Neuronal stem cell (in vitro differentiated cells): ENCODE results near the gene ANKFY1. TPM values are rescaled to one million over a fixed set of nuclear protein-coding genes. Genes with fewer than 3 reads are reported as not detected.

Experiments used
- DNase-seq: peaks from one replicate; pipeline ENCODE4 v3.0.0-alpha.2; 2013; ENCODE audit warnings: low spot score
- H2AFZ ChIP-seq: one replicate; pipeline ENCODE4 v1.6.1; 2013; ENCODE audit warnings: mild to moderate bottlenecking, low read length, inconsistent platforms
- H2AK5ac ChIP-seq: 2 replicates; pipeline ENCODE4 v1.6.1; 2013; ENCODE audit warnings: low read depth, mild to moderate bottlenecking, inconsistent platforms, low read length, moderate library complexity, mixed read lengths
- H2BK120ac ChIP-seq: 2 replicates; pipeline ENCODE4 v1.6.1; 2013; ENCODE audit warnings: low read depth, mild to moderate bottlenecking, inconsistent platforms, low read length, moderate library complexity, mixed read lengths
- H2BK12ac ChIP-seq: one replicate; pipeline ENCODE4 v1.6.1; 2013; ENCODE audit warnings: low read length, inconsistent platforms
- H2BK15ac ChIP-seq: 2 replicates; pipeline ENCODE4 v1.6.1; 2013; ENCODE audit warnings: mild to moderate bottlenecking, low read length, inconsistent platforms, mixed read lengths
- H2BK5ac ChIP-seq: one replicate; pipeline ENCODE4 v1.6.1; 2013; ENCODE audit warnings: inconsistent platforms, mild to moderate bottlenecking, low read length, moderate library complexity
- H3K14ac ChIP-seq: one replicate; pipeline ENCODE4 v1.6.1; 2013; ENCODE audit warnings: low read length, inconsistent platforms
- H3K18ac ChIP-seq: 2 replicates; pipeline ENCODE4 v1.6.1; 2013; ENCODE audit warnings: low read length, inconsistent platforms
- H3K23ac ChIP-seq: 2 replicates; pipeline ENCODE4 v1.6.1; 2013; ENCODE audit warnings: low read depth, mild to moderate bottlenecking, mixed read lengths, low read length, inconsistent platforms; ENCODE audit not compliant: poor library complexity
- H3K27ac ChIP-seq: replicated peaks from 3 replicates; pipeline ENCODE4 v1.5.1; 2013; ENCODE audit warnings: low read length, inconsistent platforms
- H3K27me3 ChIP-seq, 3 experiments: 2 replicates each; pipeline ENCODE4 v1.6.1; 2013; ENCODE audit warnings: low read length in 3 of 3, mild to moderate bottlenecking in 2 of 3, inconsistent platforms in 1 of 3, low read depth in 1 of 3, mixed read lengths in 1 of 3, moderate library complexity in 1 of 3; ENCODE audit not compliant: control insufficient read depth in 3 of 3, insufficient read depth in 3 of 3
- H3K36me3 ChIP-seq, 2 donors: replicated peaks in 1 of 2; 2 replicates each; pipeline ENCODE4 v1.6.1; 2013; ENCODE audit warnings: low read length in 2 of 2; ENCODE audit not compliant: control insufficient read depth in 2 of 2, insufficient read depth in 2 of 2
- H3K4ac ChIP-seq: 2 replicates; pipeline ENCODE4 v1.6.1; 2013; ENCODE audit warnings: inconsistent platforms, mild to moderate bottlenecking, low read length, moderate library complexity
- H3K4me1 ChIP-seq, 2 donors: 1 replicate in 1 of 2; 2 replicates in 1 of 2; pipeline ENCODE4 v1.6.1; 2013; ENCODE audit warnings: low read length in 2 of 2, low read depth in 1 of 2; ENCODE audit not compliant: control insufficient read depth in 2 of 2, insufficient read depth in 1 of 2
- H3K4me2 ChIP-seq: one replicate; pipeline ENCODE4 v1.6.1; 2013; ENCODE audit warnings: mild to moderate bottlenecking, low read length, inconsistent platforms; ENCODE audit not compliant: insufficient read depth, poor library complexity, severe bottlenecking
- H3K4me3 ChIP-seq, 2 donors: 2 replicates each; pipeline ENCODE4 v1.5.1; 2013; ENCODE audit warnings: low read length in 2 of 2, mild to moderate bottlenecking in 2 of 2, inconsistent platforms in 1 of 2, moderate library complexity in 1 of 2
- H3K79me1 ChIP-seq: one replicate; pipeline ENCODE4 v1.6.1; 2013; ENCODE audit warnings: low read depth, mild to moderate bottlenecking, inconsistent platforms, low read length, moderate library complexity
- H3K9ac ChIP-seq: one replicate; pipeline ENCODE4 v1.6.1; 2013; ENCODE audit warnings: mild to moderate bottlenecking, low read depth, low read length, inconsistent platforms; ENCODE audit not compliant: poor library complexity
- H3K9me3 ChIP-seq, 2 donors: replicated peaks in 1 of 2; 2 replicates each; pipeline versions ENCODE3 to v1.6.1; 2013; ENCODE audit warnings: low read length in 2 of 2, mild to moderate bottlenecking in 2 of 2, inconsistent platforms in 1 of 2, low read depth in 1 of 2, mixed read lengths in 1 of 2, moderate library complexity in 1 of 2; ENCODE audit not compliant: control insufficient read depth in 2 of 2, insufficient read depth in 1 of 2
- H4K8ac ChIP-seq: one replicate; pipeline ENCODE4 v1.6.1; 2013; ENCODE audit warnings: low read depth, mild to moderate bottlenecking, inconsistent platforms, low read length, moderate library complexity
- H4K91ac ChIP-seq: one replicate; pipeline ENCODE4 v1.6.1; 2013; ENCODE audit warnings: low read length, low read depth, mild to moderate bottlenecking, inconsistent platforms; ENCODE audit not compliant: poor library complexity
- WGBS, 2 donors: extraction: QIAGEN DNeasy Blood & Tissue Kit; methylation state at CpG; one replicate each; pipeline ENCODE4 v1.1.7; 2013; ENCODE audit warnings: missing lambda C conversion rate in 2 of 2, mixed read lengths in 1 of 2; ENCODE audit not compliant: insufficient read length in 2 of 2, insufficient replicate concordance in 1 of 2; ENCODE audit errors: extremely low coverage in 2 of 2; 5-methylcytosine and 5-hydroxymethylcytosine counted together
- polyA plus RNA-seq, 2 experiments: library from polyadenylated mRNA; stranded (reverse); fragments of 200-250 nt; gene quantifications; one replicate each; pipeline ENCODE4 v1.2.3, GENCODE V29; 2013

The ANKFY1 gene, protein sequence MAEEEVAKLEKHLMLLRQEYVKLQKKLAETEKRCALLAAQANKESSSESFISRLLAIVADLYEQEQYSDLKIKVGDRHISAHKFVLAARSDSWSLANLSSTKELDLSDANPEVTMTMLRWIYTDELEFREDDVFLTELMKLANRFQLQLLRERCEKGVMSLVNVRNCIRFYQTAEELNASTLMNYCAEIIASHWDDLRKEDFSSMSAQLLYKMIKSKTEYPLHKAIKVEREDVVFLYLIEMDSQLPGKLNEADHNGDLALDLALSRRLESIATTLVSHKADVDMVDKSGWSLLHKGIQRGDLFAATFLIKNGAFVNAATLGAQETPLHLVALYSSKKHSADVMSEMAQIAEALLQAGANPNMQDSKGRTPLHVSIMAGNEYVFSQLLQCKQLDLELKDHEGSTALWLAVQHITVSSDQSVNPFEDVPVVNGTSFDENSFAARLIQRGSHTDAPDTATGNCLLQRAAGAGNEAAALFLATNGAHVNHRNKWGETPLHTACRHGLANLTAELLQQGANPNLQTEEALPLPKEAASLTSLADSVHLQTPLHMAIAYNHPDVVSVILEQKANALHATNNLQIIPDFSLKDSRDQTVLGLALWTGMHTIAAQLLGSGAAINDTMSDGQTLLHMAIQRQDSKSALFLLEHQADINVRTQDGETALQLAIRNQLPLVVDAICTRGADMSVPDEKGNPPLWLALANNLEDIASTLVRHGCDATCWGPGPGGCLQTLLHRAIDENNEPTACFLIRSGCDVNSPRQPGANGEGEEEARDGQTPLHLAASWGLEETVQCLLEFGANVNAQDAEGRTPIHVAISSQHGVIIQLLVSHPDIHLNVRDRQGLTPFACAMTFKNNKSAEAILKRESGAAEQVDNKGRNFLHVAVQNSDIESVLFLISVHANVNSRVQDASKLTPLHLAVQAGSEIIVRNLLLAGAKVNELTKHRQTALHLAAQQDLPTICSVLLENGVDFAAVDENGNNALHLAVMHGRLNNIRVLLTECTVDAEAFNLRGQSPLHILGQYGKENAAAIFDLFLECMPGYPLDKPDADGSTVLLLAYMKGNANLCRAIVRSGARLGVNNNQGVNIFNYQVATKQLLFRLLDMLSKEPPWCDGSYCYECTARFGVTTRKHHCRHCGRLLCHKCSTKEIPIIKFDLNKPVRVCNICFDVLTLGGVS
- polyA plus RNA-seq (2013, experiment 1 of 2): 17.7 TPM
- 18.3 TPM for polyA plus RNA-seq (2013, experiment 2 of 2)

DNA sequence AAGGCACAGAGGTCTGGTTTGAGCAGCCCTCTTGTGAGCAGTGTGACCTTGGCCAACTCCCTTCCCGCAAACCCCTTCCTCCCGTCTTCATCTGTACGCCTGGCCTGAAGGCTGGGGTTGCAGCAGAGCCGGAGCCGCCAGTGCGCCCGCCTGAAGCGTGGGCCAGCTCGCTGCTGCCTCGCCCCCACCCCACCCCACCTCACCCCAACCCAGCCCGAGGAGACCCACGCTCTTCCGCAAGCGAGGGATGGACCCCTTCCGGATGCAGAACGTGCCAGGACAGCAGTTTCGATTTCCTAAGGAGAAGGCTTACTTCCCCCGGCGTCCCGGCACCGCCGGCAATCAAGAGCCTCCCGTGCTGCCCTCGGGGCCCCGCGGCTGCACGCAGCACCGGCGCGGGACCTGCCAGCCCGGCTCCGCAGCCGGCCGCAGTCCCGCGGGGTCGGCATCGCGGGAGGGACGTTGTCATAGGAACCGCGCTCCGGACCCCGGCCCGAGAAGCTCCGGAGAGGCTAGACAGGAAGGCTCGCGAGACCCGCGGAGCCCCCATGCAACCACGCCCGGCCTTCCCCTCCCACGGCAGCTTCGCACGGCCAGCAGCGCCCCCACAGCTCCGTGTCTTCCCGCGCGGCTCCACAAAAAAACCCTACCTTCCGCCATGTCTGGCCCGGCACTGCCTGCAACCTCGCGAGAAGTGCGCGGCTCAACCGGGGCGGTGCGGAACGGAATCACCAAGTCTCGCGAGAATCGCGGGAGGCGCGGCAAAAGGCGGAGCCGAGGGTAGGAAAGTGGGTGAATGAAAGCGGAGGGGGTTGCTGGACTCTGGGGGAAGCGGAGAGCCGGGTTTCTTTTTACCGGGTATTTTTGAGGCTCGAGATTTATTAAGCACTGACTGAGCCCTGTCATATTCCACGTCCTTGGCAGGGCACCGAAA lies at the start of gene ANKFY1:
Gene ANKFY1 (minus strand): TSS at position 698 of the 934 bp plus-strand sequence. CDS start 38 bp downstream, at position 660.
- peaks cover 12 to 53% of the 10 kb centered on the region in 2 donors for H3K36me3 ChIP-seq
- H2BK5ac ChIP-seq: peak within 1 kb of the TSS; percentile 80
- H3K9me3 ChIP-seq: peaks cover 13 to 31% of the 10 kb centered on the region in 2 donors
- H3K4me1 ChIP-seq: peaks cover 9 to 14% of the 10 kb centered on the region in 2 donors
- peak within 1 kb of the TSS; percentile 65 for H3K14ac ChIP-seq
- peak within 1 kb of the TSS; percentile 96 for H2AK5ac ChIP-seq
- no peak within 1 kb of the TSS for H2BK12ac ChIP-seq
- DNase-seq: peak; percentile 95
- H3K4ac ChIP-seq: peak within 1 kb of the TSS; percentile 53
- peak within 1 kb of the TSS; percentile 99 for H3K18ac ChIP-seq
- H3K79me1 ChIP-seq: peaks cover 13% of the 10 kb centered on the region
- H2BK15ac ChIP-seq: no peak within 1 kb of the TSS
- no peak within 1 kb of the TSS for H4K91ac ChIP-seq
- no peak within 1 kb of the TSS for H4K8ac ChIP-seq
- peak within 1 kb of the TSS; percentile 91 for H3K4me2 ChIP-seq
- peak within 1 kb of the TSS; percentile 78 for H3K27ac ChIP-seq
- peak within 1 kb of the TSS; percentile 92 for H3K9ac ChIP-seq
- H2AFZ ChIP-seq: peak within 1 kb of the TSS; percentile 96
- peak within 1 kb of the TSS; percentile 73 to 96 for H3K4me3 ChIP-seq
- no peaks in the 10 kb centered on the region for H3K27me3 ChIP-seq
- H3K23ac ChIP-seq: peak within 1 kb of the TSS; percentile 75
- H2BK120ac ChIP-seq: peak within 1 kb of the TSS; percentile 72
- no CpG with 5 or more reads among the region's 85 CpGs for WGBS, 2 donors

GRCh38 chr17:4310354-4311060 lies 46.7 kb upstream of the ANKFY1 start:
- no peak overlapping the region for H3K4me2 ChIP-seq
- no peak overlapping the region for H3K4me3 ChIP-seq
- H3K18ac ChIP-seq: no peak overlapping the region
- no peaks in the 10 kb centered on the region for H3K4me1 ChIP-seq
- WGBS, 2 donors: no CpG with 5 or more reads among the region's 6 CpGs
- no peak overlapping the region for H2AK5ac ChIP-seq
- H3K9ac ChIP-seq: no peak overlapping the region
- peaks cover 0 to 19% of the 10 kb centered on the region in 2 donors for H3K36me3 ChIP-seq
- H2BK12ac ChIP-seq: no peak overlapping the region
- H3K9me3 ChIP-seq: peaks cover 0 to 34% of the 10 kb centered on the region in 2 donors
- H2BK5ac ChIP-seq: no peak overlapping the region
- no peaks in the 10 kb centered on the region for H3K27me3 ChIP-seq
- H2BK15ac ChIP-seq: no peak overlapping the region
- no peak overlapping the region for H2AFZ ChIP-seq
- H3K79me1 ChIP-seq: peaks cover 7% of the 10 kb centered on the region
- H3K4ac ChIP-seq: no peak overlapping the region
- H4K8ac ChIP-seq: no peak overlapping the region
- no peak overlapping the region for H4K91ac ChIP-seq
- no peak overlapping the region for H3K23ac ChIP-seq
- H2BK120ac ChIP-seq: no peak overlapping the region
- no peak for DNase-seq
- H3K27ac ChIP-seq: no peak overlapping the region
- H3K14ac ChIP-seq: peak overlapping the region; percentile 3

DNA sequence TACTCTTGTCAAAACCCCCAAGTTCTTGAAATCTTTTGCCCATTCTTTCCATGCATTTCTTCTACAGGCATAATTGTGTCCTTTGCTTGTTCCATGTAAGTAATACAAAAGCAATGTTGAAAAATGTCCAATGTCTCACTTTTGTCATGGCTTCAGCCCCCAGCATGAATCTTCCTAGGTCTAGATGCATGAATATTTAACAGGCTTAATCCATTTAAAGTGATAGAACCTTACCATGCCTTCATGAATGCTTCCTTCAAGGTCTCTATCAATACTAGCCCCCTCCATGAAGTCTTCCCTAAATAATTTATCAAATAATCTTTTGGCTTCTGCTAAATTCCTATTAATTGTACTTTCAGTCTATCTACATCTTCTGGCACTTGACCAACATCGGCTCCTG lies 46.1 kb upstream of the ANKFY1 start:
- H3K36me3 ChIP-seq: peaks cover 0 to 22% of the 10 kb centered on the region in 2 donors
- no CpG with 5 or more reads among the region's 1 CpG for WGBS, 2 donors
- no peak overlapping the region for H3K4ac ChIP-seq
- H3K27me3 ChIP-seq: no peaks in the 10 kb centered on the region
- no peak overlapping the region for H3K18ac ChIP-seq
- no peak overlapping the region for H3K27ac ChIP-seq
- peaks cover 7% of the 10 kb centered on the region for H3K79me1 ChIP-seq
- H4K8ac ChIP-seq: no peak overlapping the region
- H3K23ac ChIP-seq: no peak overlapping the region
- no peak overlapping the region for H3K4me2 ChIP-seq
- no peak for DNase-seq
- H2BK120ac ChIP-seq: no peak overlapping the region
- peaks cover 0 to 32% of the 10 kb centered on the region in 2 donors for H3K9me3 ChIP-seq
- no peak overlapping the region for H2AK5ac ChIP-seq
- no peak overlapping the region for H2BK12ac ChIP-seq
- no peak overlapping the region for H3K4me3 ChIP-seq
- no peaks in the 10 kb centered on the region for H3K4me1 ChIP-seq
- no peak overlapping the region for H3K14ac ChIP-seq
- H3K9ac ChIP-seq: no peak overlapping the region
- no peak overlapping the region for H2AFZ ChIP-seq
- H2BK15ac ChIP-seq: no peak overlapping the region
- no peak overlapping the region for H2BK5ac ChIP-seq
- no peak overlapping the region for H4K91ac ChIP-seq
